ENCODE measurements around the gene PFKFB4. TPM values are rescaled to one million over a fixed set of nuclear protein-coding genes. Genes with fewer than 3 reads are reported as not detected.

The PFKFB4 gene
- total RNA-seq, 2 experiments from 2014 or later, result 0.98 to 2.5 TPM

GRCh38 chr3:48576647-48577046 lies 20.0 kb upstream of the PFKFB4 start:
- Histone ChIP-seq H3K4me1 (ENCODE audit: insufficient read depth, low read length) (no peaks in the 10 kb centered on the region), H3K27me3 (ENCODE audit: control insufficient read depth in 1 of 2, insufficient read depth in 2 of 2, low read length in 2 of 2) (no peaks in the 10 kb centered on the region), H3K4me3 (ENCODE audit: low read length) (no peak overlapping the region), H3K9me3 (ENCODE audit: control insufficient read depth in 1 of 2, insufficient read depth in 1 of 2, low read length in 2 of 2) (no peaks in the 10 kb centered on the region), H3K27ac (ENCODE audit: low read depth in 1 of 2, low read length in 2 of 2) (no peak overlapping the region), H3K36me3 (ENCODE audit: insufficient read depth, low read length) (no peaks in the 10 kb centered on the region)
- intact Hi-C loops (cut with DNase I, micrococcal nuclease), result no loop called here
- CTCF ChIA-PET, result no interaction called here
- no peaks in the 10 kb centered on the region for H3K9me3 Mint-ChIP-seq
- ATAC-seq (ENCODE audit: poor library complexity), result no peak
- no peaks in the 10 kb centered on the region for H3K36me3 Mint-ChIP-seq (ENCODE audit: low read depth)
- no peaks in the 10 kb centered on the region for H3K4me1 Mint-ChIP-seq (ENCODE audit: low read depth)
- no peak overlapping the region for H3K27ac Mint-ChIP-seq
- POLR2A ChIA-PET, result no interaction called here
- no peaks in the 10 kb centered on the region for H3K27me3 Mint-ChIP-seq
- DNase-seq, result no peak
- no peak overlapping the region for H3K4me3 Mint-ChIP-seq
- TF ChIP-seq CTCF (IDR thresholded peaks at IDR 0.05), result no peak

GRCh38 chr3:48575366-48575765 lies 18.8 kb upstream of the PFKFB4 start:
- intact Hi-C loops (cut with DNase I, micrococcal nuclease), result no loop called here
- POLR2A ChIA-PET, result no interaction called here
- no peak overlapping the region for H3K4me3 ChIP-seq (ENCODE audit: low read length)
- ATAC-seq (ENCODE audit: poor library complexity), result no peak
- CTCF ChIA-PET, result no interaction called here
- no peaks in the 10 kb centered on the region for H3K36me3 ChIP-seq (ENCODE audit: insufficient read depth, low read length)
- no peak overlapping the region for H3K4me3 Mint-ChIP-seq
- H3K9me3 ChIP-seq (ENCODE audit: control insufficient read depth in 1 of 2, insufficient read depth in 1 of 2, low read length in 2 of 2), result no peaks in the 10 kb centered on the region
- H3K4me1 ChIP-seq (ENCODE audit: insufficient read depth, low read length), result no peaks in the 10 kb centered on the region
- H3K9me3 Mint-ChIP-seq, result no peaks in the 10 kb centered on the region
- no peak for TF ChIP-seq CTCF (IDR thresholded peaks at IDR 0.05)
- no peak overlapping the region for H3K27ac ChIP-seq (ENCODE audit: low read depth in 1 of 2, low read length in 2 of 2)
- no peaks in the 10 kb centered on the region for H3K27me3 ChIP-seq (ENCODE audit: control insufficient read depth in 1 of 2, insufficient read depth in 2 of 2, low read length in 2 of 2)
- no peaks in the 10 kb centered on the region for H3K4me1 Mint-ChIP-seq (ENCODE audit: low read depth)
- H3K27ac Mint-ChIP-seq, result no peak overlapping the region
- DNase-seq, result no peak
- H3K36me3 Mint-ChIP-seq (ENCODE audit: low read depth), result no peaks in the 10 kb centered on the region
- H3K27me3 Mint-ChIP-seq, result no peaks in the 10 kb centered on the region

- Mint-ChIP-seq H3K27me3 (no peaks in the 10 kb centered on the region), H3K27ac (no peak overlapping the region), H3K4me3 (no peak overlapping the region), H3K9me3 (no peaks in the 10 kb centered on the region), H3K36me3 (ENCODE audit: low read depth) (no peaks in the 10 kb centered on the region), H3K4me1 (ENCODE audit: low read depth) (no peaks in the 10 kb centered on the region)
- POLR2A ChIA-PET, result no interaction called here
- CTCF ChIA-PET, result no interaction called here
- no peak for DNase-seq
- no peaks in the 10 kb centered on the region for H3K27me3 ChIP-seq (ENCODE audit: control insufficient read depth in 1 of 2, insufficient read depth in 2 of 2, low read length in 2 of 2)
- TF ChIP-seq CTCF (IDR thresholded peaks at IDR 0.05), result no peak
- H3K4me3 ChIP-seq (ENCODE audit: low read length), result no peak overlapping the region
- no peak overlapping the region for H3K27ac ChIP-seq (ENCODE audit: low read depth in 1 of 2, low read length in 2 of 2)
- H3K9me3 ChIP-seq (ENCODE audit: control insufficient read depth in 1 of 2, insufficient read depth in 1 of 2, low read length in 2 of 2), result no peaks in the 10 kb centered on the region
- intact Hi-C loops (cut with DNase I, micrococcal nuclease), result no loop called here
- H3K36me3 ChIP-seq (ENCODE audit: insufficient read depth, low read length), result no peaks in the 10 kb centered on the region
- no peak for ATAC-seq (ENCODE audit: poor library complexity)
- no peaks in the 10 kb centered on the region for H3K4me1 ChIP-seq (ENCODE audit: insufficient read depth, low read length)
Observed at GRCh38 chr3:48573973-48574585, 17.5 kb upstream of the PFKFB4 start.
